ENCODE results near the gene ISG15.
"Not testable (repeated sequence)": the region's sequence is repeated elsewhere in the genome, so short reads cannot be mapped to it uniquely, and the experiment has no call there.

Gene ISG15

DNA sequence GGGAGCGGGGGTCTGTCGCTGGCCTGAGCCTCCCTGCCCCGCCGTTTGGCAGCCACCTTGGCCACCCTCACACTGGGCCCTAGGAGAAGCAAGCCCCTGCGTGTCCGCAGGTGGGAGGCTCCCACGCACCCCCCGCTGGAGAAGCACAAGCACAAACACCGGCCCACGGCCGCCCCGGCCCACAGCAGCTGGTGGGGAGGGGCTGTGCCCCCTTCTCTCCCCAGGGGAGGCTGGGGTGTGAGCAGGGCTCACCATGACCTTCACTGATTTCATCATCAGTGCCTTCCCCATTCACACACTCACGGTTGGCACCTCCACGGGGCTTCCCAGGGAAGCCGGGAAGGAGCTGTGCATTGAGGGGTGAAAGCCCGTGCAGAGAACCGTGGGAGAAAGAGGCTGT is 14.5 kb downstream of the ISG15 start:
- no peak overlapping the region for H3K4me3 ChIP-seq (ENCODE audit: control insufficient read depth, low read depth, low read length)
- TF ChIP-seq, protein P1, sequence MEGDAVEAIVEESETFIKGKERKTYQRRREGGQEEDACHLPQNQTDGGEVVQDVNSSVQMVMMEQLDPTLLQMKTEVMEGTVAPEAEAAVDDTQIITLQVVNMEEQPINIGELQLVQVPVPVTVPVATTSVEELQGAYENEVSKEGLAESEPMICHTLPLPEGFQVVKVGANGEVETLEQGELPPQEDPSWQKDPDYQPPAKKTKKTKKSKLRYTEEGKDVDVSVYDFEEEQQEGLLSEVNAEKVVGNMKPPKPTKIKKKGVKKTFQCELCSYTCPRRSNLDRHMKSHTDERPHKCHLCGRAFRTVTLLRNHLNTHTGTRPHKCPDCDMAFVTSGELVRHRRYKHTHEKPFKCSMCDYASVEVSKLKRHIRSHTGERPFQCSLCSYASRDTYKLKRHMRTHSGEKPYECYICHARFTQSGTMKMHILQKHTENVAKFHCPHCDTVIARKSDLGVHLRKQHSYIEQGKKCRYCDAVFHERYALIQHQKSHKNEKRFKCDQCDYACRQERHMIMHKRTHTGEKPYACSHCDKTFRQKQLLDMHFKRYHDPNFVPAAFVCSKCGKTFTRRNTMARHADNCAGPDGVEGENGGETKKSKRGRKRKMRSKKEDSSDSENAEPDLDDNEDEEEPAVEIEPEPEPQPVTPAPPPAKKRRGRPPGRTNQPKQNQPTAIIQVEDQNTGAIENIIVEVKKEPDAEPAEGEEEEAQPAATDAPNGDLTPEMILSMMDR (IDR thresholded peaks at IDR 0.05; ENCODE audit: control insufficient read depth, insufficient read depth, low read depth, low read length, missing control alignments), result no peak
- no peak for DNase-seq (ENCODE audit: low read depth)

DNA sequence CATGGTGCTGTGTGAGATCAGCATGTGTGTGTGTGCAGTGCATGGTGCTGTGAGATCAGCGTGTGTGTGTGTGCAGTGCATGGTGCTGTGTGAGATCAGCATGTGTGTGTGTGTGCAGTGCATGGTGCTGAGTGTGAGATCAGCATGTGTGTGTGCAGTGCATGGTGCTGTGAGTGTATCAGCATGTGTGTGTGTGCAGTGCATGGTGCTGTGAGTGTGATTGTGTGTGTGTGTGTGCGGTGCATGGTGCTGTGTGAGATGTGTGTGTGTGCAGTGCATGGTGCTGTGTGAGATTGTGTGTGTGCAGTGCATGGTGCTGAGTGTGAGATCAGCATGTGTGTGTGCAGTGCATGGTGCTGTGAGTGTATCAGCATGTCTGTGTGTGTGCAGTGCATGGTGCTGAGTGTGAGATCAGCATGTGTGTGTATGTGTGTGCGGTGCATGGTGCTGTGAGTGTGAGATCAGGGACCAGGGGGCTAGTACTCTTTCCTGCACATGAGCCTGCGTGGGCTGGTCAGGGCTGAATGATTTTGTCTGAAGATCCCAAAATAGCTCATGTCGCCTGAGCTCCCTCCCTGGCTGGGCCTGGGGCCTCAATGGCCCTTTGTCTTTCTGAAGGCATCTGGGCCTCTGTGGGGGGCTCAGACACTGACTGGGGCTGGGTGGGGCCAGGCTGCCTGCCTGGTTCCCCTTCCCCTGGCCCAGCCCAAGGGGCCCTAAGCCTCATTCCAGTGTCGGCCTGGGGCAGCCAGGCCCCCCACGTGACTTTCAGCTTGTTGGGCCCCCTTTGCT is 17.8 kb downstream of the ISG15 start:
- not testable (repeated sequence) for DNase-seq (ENCODE audit: low read depth); H3K4me3 ChIP-seq (ENCODE audit: control insufficient read depth, low read depth, low read length)

DNA sequence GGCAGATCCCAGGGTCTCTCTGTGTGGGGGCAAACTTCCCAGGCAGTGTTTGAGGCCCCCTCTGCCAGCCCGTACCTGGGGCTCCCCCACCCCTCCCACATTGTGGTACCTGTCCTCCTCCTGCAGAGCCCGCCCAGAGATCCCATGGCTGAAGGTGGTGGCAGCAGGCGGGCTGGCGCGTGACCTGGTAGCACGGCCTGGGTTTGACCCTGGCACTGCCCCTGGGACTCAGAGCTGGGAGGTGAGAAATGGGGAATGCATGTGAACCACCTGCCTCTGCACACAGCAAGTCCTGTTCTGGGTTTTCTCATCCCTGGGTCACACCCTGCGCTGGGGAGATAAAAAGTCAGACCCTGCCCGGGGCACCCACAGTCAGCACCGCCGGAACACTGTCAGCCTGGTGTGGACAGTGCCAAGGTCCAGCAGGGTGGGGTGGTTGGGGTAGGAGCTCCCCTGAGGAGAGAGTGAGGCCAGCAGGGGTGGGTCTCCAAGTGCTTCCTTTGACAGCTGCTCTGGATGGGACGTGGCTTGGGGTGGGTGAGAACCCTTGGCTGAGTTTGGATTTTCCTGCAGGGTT is 18.4 kb downstream of the ISG15 start:
- TF ChIP-seq, protein P1 (IDR thresholded peaks at IDR 0.05; ENCODE audit: control insufficient read depth, insufficient read depth, low read depth, low read length, missing control alignments), result no peak
- no peak overlapping the region for H3K4me3 ChIP-seq (ENCODE audit: control insufficient read depth, low read depth, low read length)
- DNase-seq (ENCODE audit: low read depth), result no peak

DNA sequence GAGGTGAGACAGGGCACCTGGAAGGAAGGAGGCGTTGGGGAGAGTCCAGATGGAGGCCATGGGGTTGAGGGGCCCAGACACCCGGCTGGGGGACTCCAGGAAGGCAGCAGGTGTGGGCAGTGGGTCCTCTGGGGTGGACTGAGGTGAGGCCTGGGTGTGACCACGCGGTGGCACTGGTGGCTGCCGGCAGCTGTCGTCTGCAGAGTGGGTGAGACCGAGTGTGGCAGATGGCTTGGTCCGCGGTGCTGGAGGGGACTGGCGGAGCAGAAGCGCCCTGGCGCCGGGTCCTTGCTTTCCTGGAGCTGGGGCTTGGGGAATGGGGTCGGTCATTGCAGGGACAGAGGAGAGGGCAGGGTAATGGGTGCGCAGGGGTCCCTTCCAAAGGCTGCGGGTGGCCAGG is 19.1 kb downstream of the ISG15 start:
- TF ChIP-seq, protein P1 (IDR thresholded peaks at IDR 0.05; ENCODE audit: control insufficient read depth, insufficient read depth, low read depth, low read length, missing control alignments), result peak; percentile 21
- H3K4me3 ChIP-seq (ENCODE audit: control insufficient read depth, low read depth, low read length), result no peak overlapping the region
- DNase-seq (ENCODE audit: low read depth), result no peak

DNA sequence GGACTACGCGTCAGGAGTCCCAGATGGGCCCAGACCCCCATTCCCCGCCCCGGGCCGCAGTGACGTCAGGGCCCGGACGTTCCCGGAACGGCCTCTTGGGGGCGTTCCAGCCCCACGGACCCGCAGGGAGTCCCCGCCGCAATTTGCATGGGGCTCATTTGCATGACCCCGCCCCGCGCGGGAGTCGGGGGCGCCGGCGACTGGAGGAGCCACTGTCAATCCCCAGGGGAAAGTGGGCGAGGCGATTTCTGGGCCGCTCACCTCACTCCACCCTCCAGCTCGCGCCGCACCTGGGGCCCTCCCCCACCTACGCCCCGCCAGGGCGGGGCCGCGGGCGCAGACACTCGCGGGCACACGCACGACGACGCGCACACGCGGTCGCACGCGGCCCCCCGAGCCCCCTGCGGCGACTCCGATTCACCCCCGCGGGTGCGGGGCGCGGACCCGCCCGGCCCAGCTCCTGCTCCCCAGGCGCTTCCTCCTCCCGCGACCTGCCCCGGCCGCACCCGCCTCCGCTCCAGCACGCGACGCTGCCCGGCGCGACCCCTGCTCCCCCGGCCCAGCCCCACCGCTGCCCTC is 19.8 kb downstream of the ISG15 start:
- no peak for DNase-seq (ENCODE audit: low read depth)
- H3K4me3 ChIP-seq (ENCODE audit: control insufficient read depth, low read depth, low read length), result peak overlapping the region; percentile 31
- TF ChIP-seq, protein P1 (IDR thresholded peaks at IDR 0.05; ENCODE audit: control insufficient read depth, insufficient read depth, low read depth, low read length, missing control alignments), result peak; percentile 73

DNA sequence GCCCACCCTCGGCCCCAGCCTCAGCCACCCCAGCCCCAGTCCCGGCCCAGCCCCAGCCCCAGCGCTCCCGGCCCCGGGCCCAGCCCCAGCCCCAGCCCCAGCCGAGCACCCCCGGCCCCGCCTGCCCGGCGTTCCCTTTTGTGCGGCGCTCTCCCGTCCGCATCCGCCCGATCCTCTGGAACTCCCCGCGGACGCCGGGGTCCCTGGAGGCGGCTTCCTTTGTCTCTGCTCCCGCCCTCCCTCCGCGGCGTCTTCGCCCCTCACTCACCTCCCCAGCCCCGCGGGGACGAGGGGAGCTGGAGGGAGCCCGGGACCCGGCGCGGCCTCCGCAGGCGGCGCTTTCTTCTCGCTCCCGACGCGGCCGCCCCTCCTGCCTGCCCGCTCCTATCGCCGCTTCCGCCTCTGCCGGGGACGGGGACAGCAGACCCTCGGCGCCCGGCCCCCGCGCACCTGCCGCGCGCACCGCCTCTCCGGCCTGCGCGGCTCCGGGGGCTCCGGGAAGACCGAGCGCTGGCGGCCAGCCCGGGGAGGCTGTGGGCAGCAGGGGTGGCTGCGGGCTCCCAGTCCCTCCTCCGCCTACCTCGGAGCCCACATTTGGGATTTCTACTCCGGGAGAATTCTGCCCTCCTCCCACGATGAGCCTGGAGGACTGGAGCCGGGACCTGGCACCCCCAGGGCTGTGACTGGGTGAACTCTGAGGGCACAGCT is 20.6 kb downstream of the ISG15 start:
- DNase-seq (ENCODE audit: low read depth), result no peak
- no peak overlapping the region; the same call in 1 of the 2 replicates for H3K4me3 ChIP-seq (ENCODE audit: control insufficient read depth, low read depth, low read length)
- TF ChIP-seq, protein P1 (IDR thresholded peaks at IDR 0.05; ENCODE audit: control insufficient read depth, insufficient read depth, low read depth, low read length, missing control alignments), result no peak

DNA sequence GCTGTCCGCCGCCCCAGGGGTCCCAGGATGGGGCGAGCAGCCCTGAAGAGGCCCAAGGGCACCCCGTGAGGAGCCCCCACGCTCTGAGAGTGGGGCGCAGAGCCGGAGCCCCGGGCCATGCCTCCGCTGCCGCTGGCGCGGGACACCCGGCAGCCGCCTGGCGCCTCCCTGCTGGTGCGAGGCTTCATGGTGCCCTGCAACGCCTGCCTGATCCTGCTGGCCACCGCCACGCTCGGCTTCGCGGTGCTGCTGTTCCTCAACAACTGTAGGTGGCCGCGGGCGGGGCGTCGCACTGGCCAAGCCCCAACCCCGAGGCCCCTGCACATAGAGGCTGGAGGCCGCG is 21.1 kb downstream of the ISG15 start:
- TF ChIP-seq, protein P1 (IDR thresholded peaks at IDR 0.05; ENCODE audit: control insufficient read depth, insufficient read depth, low read depth, low read length, missing control alignments), result no peak
- no peak for DNase-seq (ENCODE audit: low read depth)
- no peak overlapping the region for H3K4me3 ChIP-seq (ENCODE audit: control insufficient read depth, low read depth, low read length)
